ENCODE results near the gene IL1RAPL1.

The IL1RAPL1 gene

DNA sequence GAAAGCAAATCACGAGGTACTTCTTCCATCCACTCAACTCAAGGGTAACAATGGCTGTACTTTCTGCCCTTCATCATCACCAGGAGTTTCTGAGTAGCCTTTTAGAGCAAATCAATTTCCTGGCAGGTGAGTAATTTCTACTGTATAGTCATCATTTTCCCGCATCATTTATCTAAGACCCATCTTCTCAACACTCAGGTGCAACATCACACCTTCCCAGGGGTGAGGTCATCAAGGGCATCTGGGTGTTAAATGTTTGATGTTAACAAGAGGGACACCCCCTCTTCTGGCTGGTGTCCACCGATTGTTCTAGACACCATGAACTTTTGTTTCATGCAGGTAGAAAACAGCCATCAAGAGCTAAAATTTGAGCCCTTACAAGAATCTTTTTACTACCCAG is 1314.8 kb downstream of the IL1RAPL1 start:
- no peak overlapping the region for H3K27ac ChIP-seq (replicated peaks; ENCODE audit: low read length)
- H3K9ac ChIP-seq (ENCODE audit: low read depth, low read length, poor library complexity): no peak overlapping the region
- no peak overlapping the region for H3K14ac ChIP-seq (ENCODE audit: low read length)
- no CpG with 5 or more reads among the region's 3 CpGs for WGBS, 2 donors (ENCODE audit: extremely low coverage in 2 of 2, insufficient read length in 2 of 2, insufficient replicate concordance in 1 of 2)
- H3K4me3 ChIP-seq (ENCODE audit: low read length in 2 of 2): no peak overlapping the region
- H3K36me3 ChIP-seq (replicated peaks in 1 of 2; ENCODE audit: control insufficient read depth in 2 of 2, insufficient read depth in 2 of 2, low read length in 2 of 2): no peaks in the 10 kb centered on the region
- H2BK15ac ChIP-seq (ENCODE audit: low read length): no peak overlapping the region
- H4K91ac ChIP-seq (ENCODE audit: low read depth, low read length, poor library complexity): no peak overlapping the region
- H2AK5ac ChIP-seq (ENCODE audit: low read depth, low read length): no peak overlapping the region
- H3K4ac ChIP-seq (ENCODE audit: low read length): no peak overlapping the region
- H2BK5ac ChIP-seq (ENCODE audit: low read length): no peak overlapping the region
- no peak overlapping the region for H3K18ac ChIP-seq (ENCODE audit: low read length)
- H2BK120ac ChIP-seq (ENCODE audit: low read depth, low read length): no peak overlapping the region
- no peaks in the 10 kb centered on the region for H3K4me1 ChIP-seq (ENCODE audit: control insufficient read depth in 2 of 2, insufficient read depth in 1 of 2, low read depth in 1 of 2, low read length in 2 of 2)
- H3K79me1 ChIP-seq (ENCODE audit: low read depth, low read length): no peaks in the 10 kb centered on the region
- no peak overlapping the region for H3K4me2 ChIP-seq (ENCODE audit: insufficient read depth, low read length, poor library complexity, severe bottlenecking)
- H3K23ac ChIP-seq (ENCODE audit: low read depth, low read length, poor library complexity): no peak overlapping the region
- no peaks in the 10 kb centered on the region for H3K9me3 ChIP-seq (replicated peaks in 1 of 2; ENCODE audit: control insufficient read depth in 2 of 2, insufficient read depth in 1 of 2, low read depth in 1 of 2, low read length in 2 of 2)
- H2AFZ ChIP-seq (ENCODE audit: low read length): no peak overlapping the region
- no peak overlapping the region for H4K8ac ChIP-seq (ENCODE audit: low read depth, low read length)
- no peak for DNase-seq (ENCODE audit: low spot score)
- H3K27me3 ChIP-seq (ENCODE audit: control insufficient read depth in 3 of 3, insufficient read depth in 3 of 3, low read depth in 1 of 3, low read length in 3 of 3): no peaks in the 10 kb centered on the region
- no peak overlapping the region for H2BK12ac ChIP-seq (ENCODE audit: low read length)

DNA sequence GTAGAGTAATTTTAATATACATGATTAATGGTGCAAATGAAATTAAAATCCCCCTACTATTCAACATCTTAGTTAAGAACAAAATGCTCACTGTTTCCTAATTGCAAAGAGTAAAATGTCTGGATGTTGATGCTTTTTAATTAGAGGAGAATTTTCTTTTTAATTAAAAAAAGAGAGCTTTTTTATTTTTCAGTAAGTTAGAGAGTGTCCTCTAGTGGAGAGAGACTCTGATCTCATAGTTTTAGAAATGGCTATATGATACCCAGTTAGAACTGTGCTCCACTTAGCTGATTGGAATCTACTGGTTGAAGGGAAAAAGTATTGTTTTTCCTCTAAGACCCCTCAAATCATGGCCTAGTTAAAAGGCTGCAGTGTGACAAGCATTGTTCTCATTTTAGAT is 1316.1 kb downstream of the IL1RAPL1 start:
- no peaks in the 10 kb centered on the region for H3K4me1 ChIP-seq (ENCODE audit: control insufficient read depth in 2 of 2, insufficient read depth in 1 of 2, low read depth in 1 of 2, low read length in 2 of 2)
- H3K36me3 ChIP-seq (replicated peaks in 1 of 2; ENCODE audit: control insufficient read depth in 2 of 2, insufficient read depth in 2 of 2, low read length in 2 of 2): no peaks in the 10 kb centered on the region
- H2BK15ac ChIP-seq (ENCODE audit: low read length): no peak overlapping the region
- H3K9me3 ChIP-seq (replicated peaks in 1 of 2; ENCODE audit: control insufficient read depth in 2 of 2, insufficient read depth in 1 of 2, low read depth in 1 of 2, low read length in 2 of 2): no peaks in the 10 kb centered on the region
- H4K8ac ChIP-seq (ENCODE audit: low read depth, low read length): no peak overlapping the region
- H3K27me3 ChIP-seq (ENCODE audit: control insufficient read depth in 3 of 3, insufficient read depth in 3 of 3, low read depth in 1 of 3, low read length in 3 of 3): no peaks in the 10 kb centered on the region
- no peak overlapping the region for H3K4ac ChIP-seq (ENCODE audit: low read length)
- no peak overlapping the region for H2BK12ac ChIP-seq (ENCODE audit: low read length)
- H3K9ac ChIP-seq (ENCODE audit: low read depth, low read length, poor library complexity): no peak overlapping the region
- DNase-seq (ENCODE audit: low spot score): no peak
- no peak overlapping the region for H3K27ac ChIP-seq (replicated peaks; ENCODE audit: low read length)
- H3K79me1 ChIP-seq (ENCODE audit: low read depth, low read length): no peaks in the 10 kb centered on the region
- no peak overlapping the region for H2BK120ac ChIP-seq (ENCODE audit: low read depth, low read length)
- no peak overlapping the region for H2AK5ac ChIP-seq (ENCODE audit: low read depth, low read length)
- no peak overlapping the region for H3K14ac ChIP-seq (ENCODE audit: low read length)
- H3K18ac ChIP-seq (ENCODE audit: low read length): no peak overlapping the region
- no peak overlapping the region for H3K4me2 ChIP-seq (ENCODE audit: insufficient read depth, low read length, poor library complexity, severe bottlenecking)
- H3K4me3 ChIP-seq (ENCODE audit: low read length in 2 of 2): no peak overlapping the region
- no peak overlapping the region for H4K91ac ChIP-seq (ENCODE audit: low read depth, low read length, poor library complexity)
- H2AFZ ChIP-seq (ENCODE audit: low read length): no peak overlapping the region
- H3K23ac ChIP-seq (ENCODE audit: low read depth, low read length, poor library complexity): no peak overlapping the region
- no peak overlapping the region for H2BK5ac ChIP-seq (ENCODE audit: low read length)

DNA sequence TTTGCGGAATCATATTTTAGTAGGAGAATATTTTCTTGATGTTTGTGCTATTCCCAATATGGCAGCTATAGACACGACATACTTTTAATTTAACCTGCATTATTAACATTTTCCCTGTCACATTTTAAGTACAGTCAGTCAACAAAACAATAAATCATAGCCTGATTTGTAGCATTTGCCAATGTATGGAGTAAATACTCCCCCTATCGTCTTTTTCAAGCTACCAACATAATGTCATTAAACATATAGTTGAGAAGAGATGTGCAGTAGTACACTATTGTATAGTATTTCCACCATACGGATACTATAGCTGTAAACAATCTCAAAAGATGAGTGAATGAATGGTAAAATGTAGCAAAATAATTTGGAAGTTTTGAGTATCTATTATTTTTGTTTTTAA is 1324.4 kb downstream of the IL1RAPL1 start:
- Histone ChIP-seq H3K36me3 (replicated peaks in 1 of 2; ENCODE audit: control insufficient read depth in 2 of 2, insufficient read depth in 2 of 2, low read length in 2 of 2) (no peaks in the 10 kb centered on the region), H3K23ac (ENCODE audit: low read depth, low read length, poor library complexity) (no peak overlapping the region), H3K9ac (ENCODE audit: low read depth, low read length, poor library complexity) (no peak overlapping the region), H3K14ac (ENCODE audit: low read length) (no peak overlapping the region), H3K79me1 (ENCODE audit: low read depth, low read length) (no peaks in the 10 kb centered on the region), H3K18ac (ENCODE audit: low read length) (no peak overlapping the region), H3K4me3 (ENCODE audit: low read length in 2 of 2) (no peak overlapping the region), H3K4me2 (ENCODE audit: insufficient read depth, low read length, poor library complexity, severe bottlenecking) (no peak overlapping the region), H2BK120ac (ENCODE audit: low read depth, low read length) (no peak overlapping the region), H3K27ac (replicated peaks; ENCODE audit: low read length) (no peak overlapping the region), H2BK5ac (ENCODE audit: low read length) (no peak overlapping the region), H3K4ac (ENCODE audit: low read length) (no peak overlapping the region), H3K9me3 (replicated peaks in 1 of 2; ENCODE audit: control insufficient read depth in 2 of 2, insufficient read depth in 1 of 2, low read depth in 1 of 2, low read length in 2 of 2) (no peaks in the 10 kb centered on the region), H2AK5ac (ENCODE audit: low read depth, low read length) (no peak overlapping the region), H2AFZ (ENCODE audit: low read length) (no peak overlapping the region), H2BK15ac (ENCODE audit: low read length) (no peak overlapping the region), H2BK12ac (ENCODE audit: low read length) (no peak overlapping the region), H3K27me3 (ENCODE audit: control insufficient read depth in 3 of 3, insufficient read depth in 3 of 3, low read depth in 1 of 3, low read length in 3 of 3) (no peaks in the 10 kb centered on the region), H4K91ac (ENCODE audit: low read depth, low read length, poor library complexity) (no peak overlapping the region), H4K8ac (ENCODE audit: low read depth, low read length) (no peak overlapping the region), H3K4me1 (ENCODE audit: control insufficient read depth in 2 of 2, insufficient read depth in 1 of 2, low read depth in 1 of 2, low read length in 2 of 2) (no peaks in the 10 kb centered on the region)
- no CpG with 5 or more reads among the region's 4 CpGs for WGBS, 2 donors (ENCODE audit: extremely low coverage in 2 of 2, insufficient read length in 2 of 2, insufficient replicate concordance in 1 of 2)
- no peak for DNase-seq (ENCODE audit: low spot score)

DNA sequence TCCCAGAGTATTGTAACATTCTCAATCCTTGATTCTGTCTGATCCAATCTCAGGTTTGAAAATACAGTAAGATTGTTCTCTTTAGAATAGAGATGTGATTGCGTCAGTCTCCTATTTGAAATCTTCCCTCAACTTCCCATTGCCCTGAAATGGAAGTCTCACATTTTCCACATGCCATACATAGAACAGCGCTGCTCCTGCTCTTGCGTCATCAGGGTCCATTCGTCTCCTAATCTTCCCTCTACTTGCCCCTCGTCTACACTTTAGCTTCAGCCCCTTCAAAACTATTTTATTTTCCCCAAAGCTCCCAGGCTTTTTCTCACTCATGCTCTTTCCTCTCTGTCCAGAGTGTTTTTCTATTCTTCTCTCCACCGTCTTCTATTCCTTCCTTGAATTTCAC is 1326.4 kb downstream of the IL1RAPL1 start:
- H2BK5ac ChIP-seq (ENCODE audit: low read length): no peak overlapping the region
- H3K4me1 ChIP-seq (ENCODE audit: control insufficient read depth in 2 of 2, insufficient read depth in 1 of 2, low read depth in 1 of 2, low read length in 2 of 2): no peaks in the 10 kb centered on the region
- H3K23ac ChIP-seq (ENCODE audit: low read depth, low read length, poor library complexity): no peak overlapping the region
- no peak overlapping the region for H3K18ac ChIP-seq (ENCODE audit: low read length)
- H3K4me2 ChIP-seq (ENCODE audit: insufficient read depth, low read length, poor library complexity, severe bottlenecking): no peak overlapping the region
- H3K36me3 ChIP-seq (replicated peaks in 1 of 2; ENCODE audit: control insufficient read depth in 2 of 2, insufficient read depth in 2 of 2, low read length in 2 of 2): no peaks in the 10 kb centered on the region
- no peak overlapping the region for H4K91ac ChIP-seq (ENCODE audit: low read depth, low read length, poor library complexity)
- H3K9ac ChIP-seq (ENCODE audit: low read depth, low read length, poor library complexity): no peak overlapping the region
- H3K14ac ChIP-seq (ENCODE audit: low read length): no peak overlapping the region
- H2BK120ac ChIP-seq (ENCODE audit: low read depth, low read length): no peak overlapping the region
- no peak overlapping the region for H2BK15ac ChIP-seq (ENCODE audit: low read length)
- no peak overlapping the region for H4K8ac ChIP-seq (ENCODE audit: low read depth, low read length)
- H2BK12ac ChIP-seq (ENCODE audit: low read length): no peak overlapping the region
- WGBS, 2 donors (ENCODE audit: extremely low coverage in 2 of 2, insufficient read length in 2 of 2, insufficient replicate concordance in 1 of 2): no CpG with 5 or more reads among the region's 6 CpGs
- H3K27ac ChIP-seq (replicated peaks; ENCODE audit: low read length): no peak overlapping the region
- no peaks in the 10 kb centered on the region for H3K9me3 ChIP-seq (replicated peaks in 1 of 2; ENCODE audit: control insufficient read depth in 2 of 2, insufficient read depth in 1 of 2, low read depth in 1 of 2, low read length in 2 of 2)
- H2AFZ ChIP-seq (ENCODE audit: low read length): no peak overlapping the region
- no peaks in the 10 kb centered on the region for H3K79me1 ChIP-seq (ENCODE audit: low read depth, low read length)
- DNase-seq (ENCODE audit: low spot score): no peak
- H2AK5ac ChIP-seq (ENCODE audit: low read depth, low read length): no peak overlapping the region
- H3K4ac ChIP-seq (ENCODE audit: low read length): no peak overlapping the region
- no peak overlapping the region for H3K4me3 ChIP-seq (ENCODE audit: low read length in 2 of 2)
- no peaks in the 10 kb centered on the region for H3K27me3 ChIP-seq (ENCODE audit: control insufficient read depth in 3 of 3, insufficient read depth in 3 of 3, low read depth in 1 of 3, low read length in 3 of 3)

All from neuronal stem cell (in vitro differentiated cells).